ENCODE results near the gene SALL3. TPM values are rescaled to one million over a fixed set of nuclear protein-coding genes. Genes with fewer than 3 reads are reported as not detected.

Gene SALL3
- total RNA-seq (2016; rRNA removed; fragmentation: Illumina TruSeq; extraction: Trizol) (not detected in 2 replicates), polyA plus RNA-seq (2011; rRNA removed) (not detected in 2 replicates), polyA minus RNA-seq (2011; rRNA and poly(A)+ RNA removed; ENCODE audit: low replicate concordance) (not detected in 2 replicates), Bru-seq, nascent RNA (not detected), BruChase-seq, experiment 1, labeled RNA remaining after a 6-hour chase (not detected), BruChase-seq, experiment 2, labeled RNA remaining after a 2-hour chase (not detected)
- total RNA-seq (2016; cell fraction: cytosol; rRNA removed; fragmentation: Illumina TruSeq; extraction: Trizol; ENCODE audit: low read depth) = not detected in 2 replicates
- not detected in 2 replicates for total RNA-seq (2016; cell fraction: insoluble cytoplasmic fraction; rRNA removed; fragmentation: Illumina TruSeq; extraction: Trizol)
- total RNA-seq (2016; cell fraction: membrane; rRNA removed; fragmentation: Illumina TruSeq; extraction: Trizol) = not detected in 2 replicates
- total RNA-seq (2016; cell fraction: nucleus; rRNA removed; fragmentation: Illumina TruSeq; extraction: Trizol) = not detected in 2 replicates
- not detected in 2 replicates for polyA plus RNA-seq (2011; cell fraction: cytosol; rRNA removed)
- not detected in 2 replicates for polyA plus RNA-seq (2011; cell fraction: nucleus; rRNA removed)
- not detected in 2 replicates for polyA plus RNA-seq (2012)
- polyA plus RNA-seq (2016; cell fraction: cytosol; fragmentation: Illumina TruSeq; extraction: Trizol; ENCODE audit: low read depth) = not detected in 2 replicates
- not detected in 2 replicates for polyA plus RNA-seq (2016; cell fraction: insoluble cytoplasmic fraction; fragmentation: Illumina TruSeq; extraction: Trizol; ENCODE audit: low read depth)
- polyA plus RNA-seq (2016; cell fraction: membrane; fragmentation: Illumina TruSeq; extraction: Trizol; ENCODE audit: low read depth) = not detected in 2 replicates
- polyA plus RNA-seq (2016; cell fraction: nucleus; fragmentation: Illumina TruSeq; extraction: Trizol; ENCODE audit: insufficient read depth, low read depth) = not detected in 2 replicates
- not detected in 2 replicates for polyA minus RNA-seq (2011; cell fraction: cytosol; rRNA and poly(A)+ RNA removed)
- not detected in 2 replicates for polyA minus RNA-seq (2011; cell fraction: nucleus; rRNA and poly(A)+ RNA removed)
- long read RNA-seq, experiment 1 = 0 reads
- long read RNA-seq, experiment 2 = 0 reads

DNA sequence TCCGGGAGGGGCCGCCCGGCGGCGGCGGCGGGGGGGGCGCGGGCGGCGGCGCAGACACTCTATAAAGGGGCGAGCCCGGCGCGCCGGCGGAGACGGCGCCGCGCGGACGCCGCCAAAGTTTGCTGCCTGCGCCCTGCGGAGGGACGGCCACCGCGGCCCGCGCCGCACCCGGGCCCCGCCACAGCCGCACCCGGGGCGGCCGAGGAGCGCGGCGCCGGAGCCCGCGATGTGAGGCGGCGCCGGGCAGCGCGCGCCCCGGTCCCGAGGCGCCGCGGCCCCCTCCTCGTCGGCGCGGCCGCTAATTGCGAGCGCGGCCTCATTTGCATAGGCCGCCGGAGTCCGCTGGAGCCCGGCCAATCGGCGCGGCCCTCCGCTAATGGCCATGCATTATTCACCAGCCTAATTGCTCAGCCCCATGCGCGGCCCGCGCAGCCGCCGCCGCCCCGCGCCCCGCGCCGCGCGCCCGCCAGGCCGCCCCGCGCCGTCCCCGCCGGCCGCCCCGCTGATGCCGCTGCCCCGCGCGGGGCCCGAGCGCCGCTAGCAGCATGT is at the start of gene SALL3:
TSS of gene SALL3 (plus strand) at position 89 of the 549 bp plus-strand sequence. CDS start at position 546, 457 bp downstream.
- POLR2A ChIA-PET = no interaction called here
- CTCF ChIA-PET (ENCODE audit: low intra/inter-chr PET ratio, low total read pairs) = no interaction called here

DNA sequence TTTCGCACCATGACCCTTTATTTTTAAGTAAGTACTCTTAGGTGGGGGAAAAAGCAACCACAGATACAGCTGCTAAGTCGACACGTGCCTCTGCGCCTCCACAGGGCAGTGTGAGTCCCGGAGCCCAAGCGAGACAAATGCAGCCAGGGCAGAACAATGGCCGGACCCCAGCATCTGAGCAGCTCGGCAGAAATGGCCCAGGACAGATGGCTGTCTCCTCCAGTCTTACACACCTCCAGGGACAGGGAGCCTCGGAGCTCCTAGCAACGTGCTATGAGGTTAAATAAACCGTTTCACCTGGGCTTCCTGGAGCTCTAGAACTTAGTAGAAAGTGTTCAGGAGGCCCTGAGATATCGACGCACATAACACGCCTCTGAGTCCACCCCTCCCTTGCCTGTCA is 47.3 kb upstream of the SALL3 start:
- no peaks in the 10 kb centered on the region for H4K20me1 ChIP-seq (ENCODE audit: insufficient read depth, low read length)
- no peak for FAIRE-seq
- H3K9me3 ChIP-seq (ENCODE audit: low read length) = no peaks in the 10 kb centered on the region
- H3K79me2 ChIP-seq (ENCODE audit: insufficient read depth, low read length) = no peaks in the 10 kb centered on the region
- no peaks in the 10 kb centered on the region for H3K4me1 ChIP-seq (ENCODE audit: insufficient read depth, low read length)
- no TSS peak for BruUV-seq (replicated peaks)
- WGBS (ENCODE audit: low lambda C conversion rate) = 42% methylated on average over 8 of the region's 14 CpGs
- ChIA-PET POLR2A (no interaction called here), CTCF (ENCODE audit: low intra/inter-chr PET ratio, low total read pairs) (no interaction called here)
- intact Hi-C loops (cut with micrococcal nuclease; ENCODE audit: unreplicated experiment) = no loop called here
- DNase-seq (ENCODE audit: low spot score) = no peak
- H3K4me2 ChIP-seq (ENCODE audit: low read depth, low read length) = no peak overlapping the region
- peaks cover 5 to 70% of the 10 kb centered on the region in 2 experiments; a peak in 4 of 5 replicates for H3K27me3 ChIP-seq (ENCODE audit: control insufficient read depth in 1 of 2, insufficient read depth in 2 of 2, low read length in 2 of 2)
- no peak for ATAC-seq
- H3K9ac ChIP-seq (ENCODE audit: insufficient read depth, low read depth, low read length) = no peak overlapping the region
- H3K4me3 ChIP-seq (replicated peaks in 1 of 3; ENCODE audit: insufficient read depth in 1 of 3, low read depth in 2 of 3, low read length in 3 of 3) = no peak overlapping the region
- H3K36me3 ChIP-seq (replicated peaks in 1 of 2; ENCODE audit: control insufficient read depth in 1 of 2, insufficient read depth in 2 of 2, low read length in 2 of 2) = no peaks in the 10 kb centered on the region
- in situ Hi-C loops (cut with HindIII; ENCODE audit: extremely low pct_ligation_motif_present, low pct_unique_long_range_greater_than_20kb) = no loop called here
- H2AFZ ChIP-seq (ENCODE audit: low read length) = no peak overlapping the region
- H3K27ac ChIP-seq (ENCODE audit: extremely low read length, insufficient read depth, low read length) = no peak overlapping the region
- no peak for TF ChIP-seq PLRG1 (conservative IDR thresholded peaks at IDR 0.05)
- TF ChIP-seq, protein P1, sequence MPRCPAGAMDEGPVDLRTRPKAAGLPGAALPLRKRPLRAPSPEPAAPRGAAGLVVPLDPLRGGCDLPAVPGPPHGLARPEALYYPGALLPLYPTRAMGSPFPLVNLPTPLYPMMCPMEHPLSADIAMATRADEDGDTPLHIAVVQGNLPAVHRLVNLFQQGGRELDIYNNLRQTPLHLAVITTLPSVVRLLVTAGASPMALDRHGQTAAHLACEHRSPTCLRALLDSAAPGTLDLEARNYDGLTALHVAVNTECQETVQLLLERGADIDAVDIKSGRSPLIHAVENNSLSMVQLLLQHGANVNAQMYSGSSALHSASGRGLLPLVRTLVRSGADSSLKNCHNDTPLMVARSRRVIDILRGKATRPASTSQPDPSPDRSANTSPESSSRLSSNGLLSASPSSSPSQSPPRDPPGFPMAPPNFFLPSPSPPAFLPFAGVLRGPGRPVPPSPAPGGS (CRISPR knock-in tag; IDR thresholded peaks at IDR 0.05) = no peak
- TF ChIP-seq, protein P2, sequence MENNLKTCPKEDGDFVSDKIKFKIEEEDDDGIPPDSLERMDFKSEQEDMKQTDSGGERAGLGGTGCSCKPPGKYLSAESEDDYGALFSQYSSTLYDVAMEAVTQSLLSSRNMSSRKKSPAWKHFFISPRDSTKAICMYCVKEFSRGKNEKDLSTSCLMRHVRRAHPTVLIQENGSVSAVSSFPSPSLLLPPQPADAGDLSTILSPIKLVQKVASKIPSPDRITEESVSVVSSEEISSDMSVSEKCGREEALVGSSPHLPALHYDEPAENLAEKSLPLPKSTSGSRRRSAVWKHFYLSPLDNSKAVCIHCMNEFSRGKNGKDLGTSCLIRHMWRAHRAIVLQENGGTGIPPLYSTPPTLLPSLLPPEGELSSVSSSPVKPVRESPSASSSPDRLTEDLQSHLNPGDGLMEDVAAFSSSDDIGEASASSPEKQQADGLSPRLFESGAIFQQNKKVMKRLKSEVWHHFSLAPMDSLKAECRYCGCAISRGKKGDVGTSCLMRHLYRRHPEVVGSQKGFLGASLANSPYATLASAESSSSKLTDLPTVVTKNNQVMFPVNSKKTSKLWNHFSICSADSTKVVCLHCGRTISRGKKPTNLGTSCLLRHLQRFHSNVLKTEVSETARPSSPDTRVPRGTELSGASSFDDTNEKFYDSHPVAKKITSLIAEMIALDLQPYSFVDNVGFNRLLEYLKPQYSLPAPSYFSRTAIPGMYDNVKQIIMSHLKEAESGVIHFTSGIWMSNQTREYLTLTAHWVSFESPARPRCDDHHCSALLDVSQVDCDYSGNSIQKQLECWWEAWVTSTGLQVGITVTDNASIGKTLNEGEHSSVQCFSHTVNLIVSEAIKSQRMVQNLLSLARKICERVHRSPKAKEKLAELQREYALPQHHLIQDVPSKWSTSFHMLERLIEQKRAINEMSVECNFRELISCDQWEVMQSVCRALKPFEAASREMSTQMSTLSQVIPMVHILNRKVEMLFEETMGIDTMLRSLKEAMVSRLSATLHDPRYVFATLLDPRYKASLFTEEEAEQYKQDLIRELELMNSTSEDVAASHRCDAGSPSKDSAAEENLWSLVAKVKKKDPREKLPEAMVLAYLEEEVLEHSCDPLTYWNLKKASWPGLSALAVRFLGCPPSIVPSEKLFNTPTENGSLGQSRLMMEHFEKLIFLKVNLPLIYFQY (CRISPR knock-in tag; IDR thresholded peaks at IDR 0.05; ENCODE audit: borderline replicate concordance) = no peak
- no peak for TF ChIP-seq CCAR2 (optimal IDR thresholded peaks at IDR 0.05; ENCODE audit: low read depth, low read length)
- no peak for TF ChIP-seq EED (CRISPR knock-in tag; IDR thresholded peaks at IDR 0.05)
- TF ChIP-seq MTA1 (CRISPR knock-in tag; IDR thresholded peaks at IDR 0.05; ENCODE audit: borderline replicate concordance) = no peak

More for the DNA sequence above, at the start of gene SALL3:
- no peaks in the 10 kb centered on the region for H4K20me1 ChIP-seq (ENCODE audit: insufficient read depth, low read length)
- H3K9ac ChIP-seq (ENCODE audit: insufficient read depth, low read depth, low read length) = no peak within 1 kb of the TSS
- no peak within 1 kb of the TSS for H3K4me3 ChIP-seq (replicated peaks in 1 of 3; ENCODE audit: insufficient read depth in 1 of 3, low read depth in 2 of 3, low read length in 3 of 3)
- no peak within 1 kb of the TSS for H3K4me2 ChIP-seq (ENCODE audit: low read depth, low read length)
- H3K36me3 ChIP-seq (replicated peaks in 1 of 2; ENCODE audit: control insufficient read depth in 1 of 2, insufficient read depth in 2 of 2, low read length in 2 of 2) = no peaks in the 10 kb centered on the region
- no peak for TF ChIP-seq HMG20B (CRISPR knock-in tag; conservative IDR thresholded peaks at IDR 0.05)
- no peak for TF ChIP-seq SP1 (IDR thresholded peaks at IDR 0.05)
- no peak for TF ChIP-seq SP1 (CRISPR knock-in tag; IDR thresholded peaks at IDR 0.05)
- TF ChIP-seq HNRNPUL1 (IDR thresholded peaks at IDR 0.05; ENCODE audit: low read depth, low read length) = no peak
- TF ChIP-seq ZC3H13 (CRISPR knock-in tag; IDR thresholded peaks at IDR 0.05) = no peak
- no peak for TF ChIP-seq KDM2A (CRISPR knock-in tag; IDR thresholded peaks at IDR 0.05; ENCODE audit: borderline replicate concordance, low read depth)
- H3K27ac ChIP-seq (ENCODE audit: extremely low read length, insufficient read depth, low read length) = no peak within 1 kb of the TSS
- intact Hi-C loops (cut with micrococcal nuclease; ENCODE audit: unreplicated experiment) (no loop called here), in situ Hi-C loops (cut with HindIII; ENCODE audit: extremely low pct_ligation_motif_present, low pct_unique_long_range_greater_than_20kb) (loop anchor here (10.0 to 25.0 kb wide), 3 partner anchors 318 to 1215 kb away; no protein-coding TSS in a partner anchor)
- no peak for ATAC-seq
- no peak for FAIRE-seq
- H2AFZ ChIP-seq (ENCODE audit: low read length) = no peak within 1 kb of the TSS
- 96% methylated on average over 34 of the region's 102 CpGs for WGBS (ENCODE audit: low lambda C conversion rate)
- peaks cover 0 to 9% of the 10 kb centered on the region in 2 experiments; a peak in 4 of 5 replicates for H3K27me3 ChIP-seq (ENCODE audit: control insufficient read depth in 1 of 2, insufficient read depth in 2 of 2, low read length in 2 of 2)
- no peaks in the 10 kb centered on the region for H3K9me3 ChIP-seq (ENCODE audit: low read length)
- DNase-seq (ENCODE audit: low spot score) = no peak
- H3K4me1 ChIP-seq (ENCODE audit: insufficient read depth, low read length) = no peaks in the 10 kb centered on the region
- no peaks in the 10 kb centered on the region for H3K79me2 ChIP-seq (ENCODE audit: insufficient read depth, low read length)
- BruUV-seq (replicated peaks) = no TSS peak
